Fibroblast of skin of abdomen (primary cell): ENCODE data around the gene EMC10.

Experiments
- DNase-seq: peaks from one replicate; pipeline ENCODE4 v3.0.0-alpha.2; 2013

Gene EMC10

GRCh38 chr19:50479761-50480251 lies 3.5 kb downstream of the EMC10 start:
- no peak for DNase-seq

- DNase-seq = no peak
Observed at GRCh38 chr19:50480281-50481111, 4.2 kb downstream of the EMC10 start.

GRCh38 chr19:50481351-50482149 lies 5.2 kb downstream of the EMC10 start:
- no peak for DNase-seq

GRCh38 chr19:50482271-50482855 lies 6.1 kb downstream of the EMC10 start:
- DNase-seq = no peak

DNA sequence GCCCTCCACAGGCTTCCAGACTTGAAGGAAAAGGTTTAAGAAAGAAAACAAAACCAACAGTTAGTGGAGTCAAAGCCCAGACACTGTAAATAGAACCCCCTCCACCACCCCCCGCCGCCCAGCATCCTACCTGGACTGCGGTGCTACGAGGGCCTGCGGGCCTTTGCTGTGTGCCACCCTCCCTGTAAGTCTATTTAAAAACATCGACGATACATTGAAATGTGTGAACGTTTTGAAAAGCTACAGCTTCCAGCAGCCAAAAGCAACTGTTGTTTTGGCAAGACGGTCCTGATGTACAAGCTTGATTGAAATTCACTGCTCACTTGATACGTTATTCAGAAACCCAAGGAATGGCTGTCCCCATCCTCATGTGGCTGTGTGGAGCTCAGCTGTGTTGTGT lies 6.6 kb downstream of the EMC10 start:
- DNase-seq = no peak

- DNase-seq = no peak
Observed at GRCh38 chr19:50485284-50485955, 9.1 kb downstream of the EMC10 start.

DNA sequence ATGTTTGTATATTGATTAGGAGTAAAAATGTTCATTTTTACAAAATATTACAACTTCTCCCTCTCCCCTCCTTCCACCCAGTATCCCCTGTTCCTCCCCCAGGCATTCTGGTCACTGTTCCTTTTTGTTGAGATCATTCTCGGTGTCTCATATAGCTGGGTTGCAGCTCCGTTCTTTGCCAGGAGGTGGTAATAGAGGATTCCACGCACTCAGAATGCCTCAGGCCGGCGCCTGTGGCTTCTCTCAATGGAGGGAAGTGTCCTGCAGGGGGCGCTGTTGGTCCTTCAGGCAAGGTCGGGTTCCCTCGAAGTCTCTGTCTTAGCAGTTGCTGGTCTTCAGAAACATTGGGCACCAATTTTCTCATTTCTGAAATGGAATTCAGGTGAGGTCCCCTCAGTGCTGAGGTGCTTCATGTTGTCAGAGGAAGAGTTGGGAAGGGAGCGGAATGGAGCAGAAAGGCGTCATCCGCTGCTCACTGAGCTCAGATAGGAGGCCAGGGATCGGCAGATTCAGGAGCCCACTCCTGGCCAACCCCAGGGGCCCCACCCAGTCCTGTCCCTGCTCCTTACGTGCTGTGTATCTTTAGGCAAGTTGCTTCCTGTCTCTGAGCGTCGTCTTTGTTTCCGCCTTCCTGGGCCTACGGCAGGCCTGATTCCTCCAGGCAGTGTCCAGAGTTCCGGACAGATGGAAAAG lies 10.7 kb downstream of the EMC10 start:
- DNase-seq = no peak

DNA sequence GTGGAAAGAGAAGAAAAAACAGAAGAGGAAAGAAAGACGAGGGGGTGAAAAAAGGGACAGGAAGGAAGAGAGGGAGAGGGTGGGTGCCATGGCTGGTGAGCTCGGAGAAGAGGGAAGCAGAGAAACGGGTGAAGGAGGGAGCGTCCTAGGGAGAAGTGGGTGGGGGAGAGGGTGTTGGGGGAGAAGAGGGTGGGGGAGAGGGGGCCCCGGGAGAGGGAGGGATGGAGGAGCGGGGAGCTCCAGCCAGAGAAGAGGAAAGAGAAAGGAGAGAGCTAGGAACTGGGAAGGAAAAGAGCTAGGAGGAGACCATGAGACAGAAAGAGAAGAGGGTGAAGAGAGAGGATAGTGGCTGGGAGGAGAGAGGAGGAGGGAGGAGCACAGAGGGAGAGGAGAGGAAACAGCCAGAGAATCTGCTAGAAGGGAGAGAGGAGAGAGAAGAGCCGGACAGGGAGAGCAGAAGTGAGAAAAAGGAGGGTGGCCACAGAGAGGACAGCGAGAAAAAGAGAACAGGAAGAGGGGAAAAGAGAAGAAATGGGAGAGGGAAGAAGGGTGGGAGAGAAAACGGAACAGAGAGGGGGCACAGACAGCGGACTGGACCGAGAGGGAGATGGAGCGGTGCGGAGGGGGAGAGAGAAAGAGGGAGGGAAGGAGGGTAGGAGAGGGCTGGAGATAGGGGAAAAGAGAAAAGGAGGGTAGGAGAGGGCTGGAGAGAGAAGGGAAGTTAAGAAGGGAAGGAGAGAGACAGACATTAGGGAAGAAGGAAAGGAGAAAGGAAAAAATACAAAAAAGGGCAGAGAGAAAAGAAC lies 12.3 kb downstream of the EMC10 start:
- DNase-seq = no peak

DNA sequence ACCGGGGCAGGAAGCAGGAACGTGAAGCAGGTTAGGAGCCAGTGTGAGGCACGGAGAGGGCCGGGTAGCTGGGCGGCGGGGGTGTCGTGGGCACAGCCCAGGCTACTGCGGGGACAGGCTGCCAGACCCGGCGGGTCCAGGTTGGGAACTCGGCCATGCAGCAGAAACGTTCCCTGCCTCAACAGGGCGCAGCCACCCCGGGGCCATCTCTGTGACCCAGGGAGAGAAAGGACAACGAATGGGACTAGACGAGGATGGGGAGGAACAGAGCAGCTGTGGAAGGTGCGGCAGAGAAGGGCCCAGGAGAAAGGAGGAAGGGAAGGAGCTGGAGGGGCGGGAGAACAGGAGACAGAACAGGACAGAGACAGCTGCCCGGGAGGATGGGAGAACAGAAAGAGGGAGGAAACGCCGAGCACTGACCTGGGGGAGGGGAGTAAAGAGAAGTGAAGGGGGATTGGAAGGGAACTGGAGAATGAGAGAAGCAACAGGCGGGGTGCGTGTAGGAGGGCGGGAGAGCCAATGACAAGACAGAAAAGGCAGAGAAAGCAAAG lies 13.2 kb downstream of the EMC10 start:
- DNase-seq = no peak

- DNase-seq = no peak
Observed at GRCh38 chr19:50490411-50490811, 14.1 kb downstream of the EMC10 start.

- DNase-seq = no peak
Observed at GRCh38 chr19:50490991-50491472, 14.7 kb downstream of the EMC10 start.

DNA sequence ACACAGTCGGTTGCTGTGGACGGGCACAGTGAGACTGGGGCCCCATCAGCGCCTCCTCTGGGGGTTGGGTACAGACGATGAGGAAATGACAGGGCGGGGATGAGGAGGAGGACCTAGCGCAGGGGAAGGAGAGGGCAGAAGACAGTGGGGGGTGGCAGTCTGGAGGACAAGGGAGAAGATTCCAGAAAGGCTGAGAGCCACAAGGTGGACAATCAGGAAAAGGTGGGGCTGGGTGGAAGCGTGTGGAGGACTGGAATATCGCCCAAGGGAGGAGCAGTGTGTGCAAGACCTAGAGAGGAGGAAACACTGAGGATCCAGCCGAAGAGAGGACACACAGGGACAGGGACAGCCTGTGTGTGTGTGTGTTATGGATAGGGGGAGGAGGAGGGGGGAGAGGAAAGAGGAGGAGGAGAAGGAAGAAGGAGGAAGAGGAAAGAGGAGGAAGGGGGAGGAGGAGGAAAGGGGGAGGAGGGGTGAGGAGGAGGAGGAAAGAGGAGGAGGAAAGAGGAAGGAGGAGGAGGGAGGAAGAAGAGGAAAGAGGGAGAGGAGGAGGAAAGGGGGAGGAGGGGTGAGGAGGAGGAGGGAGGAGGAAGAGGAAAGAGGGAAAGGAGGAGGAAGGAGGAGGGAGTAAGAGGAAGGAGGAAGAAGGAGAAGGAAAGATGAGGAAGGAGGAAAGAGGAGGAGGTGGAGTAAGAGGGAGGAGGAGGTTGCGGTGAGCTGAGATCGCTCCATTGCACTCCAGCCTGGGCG lies 16.2 kb downstream of the EMC10 start:
- no peak for DNase-seq

DNA sequence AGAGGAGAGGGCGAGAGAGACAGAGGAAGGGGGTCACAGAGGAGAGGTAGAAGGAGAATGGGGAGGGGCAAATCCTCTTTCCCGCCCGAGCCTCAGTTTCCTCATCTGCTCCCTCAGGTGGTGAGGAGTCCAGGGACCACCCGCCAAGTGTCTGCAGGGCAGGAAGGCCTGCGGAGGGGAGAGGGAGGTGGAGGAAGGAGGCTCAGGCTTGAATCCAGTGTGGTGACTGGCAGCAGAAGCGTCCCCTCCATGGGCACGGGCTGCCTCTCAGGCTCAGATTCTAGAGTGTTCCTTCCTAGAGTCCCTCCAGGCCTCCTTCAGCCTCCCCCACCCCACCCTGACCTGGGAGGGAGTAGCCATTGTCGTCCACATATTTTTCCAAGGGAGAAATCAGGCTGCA lies 16.9 kb downstream of the EMC10 start:
- no peak for DNase-seq

GRCh38 chr19:50494186-50495019 lies 18.1 kb downstream of the EMC10 start:
- DNase-seq = no peak

DNA sequence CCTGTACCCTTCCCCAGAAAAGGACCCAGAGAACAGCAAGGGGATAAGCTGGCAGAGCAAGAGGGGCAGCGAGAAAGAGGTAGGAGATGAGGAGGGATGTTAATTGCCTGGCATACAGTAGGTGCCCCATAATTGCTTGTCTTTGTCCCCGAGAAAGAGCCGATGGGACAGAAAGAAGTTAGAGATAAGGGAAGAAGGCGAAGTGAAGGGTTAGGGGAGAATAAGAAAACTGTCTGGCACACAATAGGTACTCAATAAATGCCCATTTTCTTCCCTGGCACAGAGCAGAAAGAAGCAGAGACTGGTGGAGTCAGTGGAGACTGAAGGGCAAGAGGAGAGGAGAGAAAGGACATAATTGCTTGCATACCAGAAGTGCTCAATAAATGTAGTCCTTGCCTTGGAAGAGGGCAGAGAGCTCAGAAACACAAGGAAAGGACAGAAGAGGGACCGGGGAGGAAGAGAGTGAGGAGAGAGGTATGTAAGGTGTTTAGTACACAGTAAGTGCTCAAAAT lies 18.8 kb downstream of the EMC10 start:
- DNase-seq = no peak

GRCh38 chr19:50496189-50497021 lies 20.1 kb downstream of the EMC10 start:
- DNase-seq = no peak

DNA sequence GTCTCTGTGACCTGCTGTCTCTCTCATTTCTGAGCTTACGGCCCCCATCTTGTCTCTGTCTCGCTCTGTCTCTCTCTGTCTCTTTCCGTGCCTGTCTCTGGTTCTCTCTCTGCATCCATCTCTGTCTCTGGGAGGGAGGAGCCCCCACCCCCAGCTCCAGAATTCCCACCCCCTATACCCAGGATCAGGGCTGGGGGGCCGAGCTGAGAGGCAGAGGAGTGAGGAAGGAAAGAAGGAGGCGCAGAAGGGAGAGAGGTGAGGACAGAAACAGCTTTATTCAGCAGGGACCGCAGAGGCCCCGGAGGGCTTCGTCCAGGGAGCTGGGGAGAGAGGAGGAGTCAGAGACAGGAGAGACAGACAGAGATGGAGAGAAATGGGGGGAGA lies 20.7 kb downstream of the EMC10 start:
- DNase-seq = no peak
